ENCODE results near the gene ECSIT.

The ECSIT gene

GRCh38 chr19:11457831-11458230 is 71.1 kb downstream of the ECSIT start:
- no peak overlapping the region for H3K27ac ChIP-seq (ENCODE audit: low read depth in 2 of 2, low read length in 2 of 2)
- no peaks in the 10 kb centered on the region for H3K9me3 ChIP-seq (ENCODE audit: control insufficient read depth in 2 of 2, low read length in 2 of 2)
- no peak overlapping the region for H3K4me3 ChIP-seq (ENCODE audit: low read length in 2 of 2)
- H3K36me3 ChIP-seq (ENCODE audit: control insufficient read depth in 2 of 2, insufficient read depth in 2 of 2, low read length in 2 of 2) = no peaks in the 10 kb centered on the region
- no peaks in the 10 kb centered on the region for H3K4me1 ChIP-seq (ENCODE audit: control insufficient read depth in 2 of 2, insufficient read depth in 2 of 2, low read length in 2 of 2)
- no peak overlapping the region for H3K9ac ChIP-seq (ENCODE audit: low read depth in 1 of 2, low read length in 2 of 2)
- no peaks in the 10 kb centered on the region for H3K27me3 ChIP-seq (ENCODE audit: control insufficient read depth in 2 of 2, insufficient read depth in 2 of 2, low read length in 2 of 2)

GRCh38 chr19:11457115-11457514 is 71.8 kb downstream of the ECSIT start:
- H3K27ac ChIP-seq (ENCODE audit: low read depth in 2 of 2, low read length in 2 of 2) = no peak overlapping the region
- H3K9ac ChIP-seq (ENCODE audit: low read depth in 1 of 2, low read length in 2 of 2) = no peak overlapping the region
- no peaks in the 10 kb centered on the region for H3K27me3 ChIP-seq (ENCODE audit: control insufficient read depth in 2 of 2, insufficient read depth in 2 of 2, low read length in 2 of 2)

GRCh38 chr19:11456659-11457058 is 72.3 kb downstream of the ECSIT start:
- Histone ChIP-seq H3K27me3 (ENCODE audit: control insufficient read depth in 2 of 2, insufficient read depth in 2 of 2, low read length in 2 of 2) (no peaks in the 10 kb centered on the region), H3K4me1 (ENCODE audit: control insufficient read depth in 2 of 2, insufficient read depth in 2 of 2, low read length in 2 of 2) (no peaks in the 10 kb centered on the region), H3K27ac (ENCODE audit: low read depth in 2 of 2, low read length in 2 of 2) (no peak overlapping the region), H3K4me3 (ENCODE audit: low read length in 2 of 2) (no peak overlapping the region), H3K9ac (ENCODE audit: low read depth in 1 of 2, low read length in 2 of 2) (no peak overlapping the region), H3K36me3 (ENCODE audit: control insufficient read depth in 2 of 2, insufficient read depth in 2 of 2, low read length in 2 of 2) (no peaks in the 10 kb centered on the region), H3K9me3 (ENCODE audit: control insufficient read depth in 2 of 2, low read length in 2 of 2) (no peaks in the 10 kb centered on the region)

More at GRCh38 chr19:11457115-11457514, 71.8 kb downstream of the ECSIT start:
- Histone ChIP-seq H3K4me3 (ENCODE audit: low read length in 2 of 2) (no peak overlapping the region), H3K36me3 (ENCODE audit: control insufficient read depth in 2 of 2, insufficient read depth in 2 of 2, low read length in 2 of 2) (no peaks in the 10 kb centered on the region), H3K9me3 (ENCODE audit: control insufficient read depth in 2 of 2, low read length in 2 of 2) (no peaks in the 10 kb centered on the region), H3K4me1 (ENCODE audit: control insufficient read depth in 2 of 2, insufficient read depth in 2 of 2, low read length in 2 of 2) (no peaks in the 10 kb centered on the region)

Measured in mucosa of rectum (tissue), 2 donors.